CD4-positive, alpha-beta T cell (primary cell): ENCODE data around the gene VWA1. TPM values are rescaled to one million over a fixed set of nuclear protein-coding genes. Genes with fewer than 3 reads are reported as not detected.

Experiments
- ATAC-seq: fragments of 200-7000 bp; cut with Tn5 transposase; one replicate; pipeline ENCODE4 v1.10.0; 2022; ENCODE audit warnings: mild to moderate bottlenecking; ENCODE audit not compliant: poor library complexity
- CTCF ChIA-PET: fragments of 350-600 bp; sonication (Branson Sonifier 250); formaldehyde crosslinking; loops from one replicate; lab custom pipeline; 2021; ENCODE audit warnings: antibody characterized with exemption, inconsistent platforms; lab: Charles Lee
- POLR2A ChIA-PET: fragments of 350-600 bp; sonication (Branson Sonifier 250); formaldehyde crosslinking; loops from one replicate; lab custom pipeline; 2021; ENCODE audit warnings: antibody characterized with exemption, inconsistent platforms; lab: Charles Lee
- DNase-seq, 14 experiments: peaks; one replicate each; pipeline ENCODE4 v3.0.0-alpha.2; 2013 to 2020; ENCODE audit warnings: mixed read lengths in 2 of 14
- H3K27ac ChIP-seq, 2 donors: one replicate each; pipeline versions ENCODE4 v1.5.1 to v1.7.0; 2013; ENCODE audit warnings: low read length in 2 of 2, low read depth in 1 of 2, mild to moderate bottlenecking in 1 of 2
- H3K27me3 ChIP-seq, 2 experiments: 1 replicate in 1 of 2; 2 replicates in 1 of 2; pipeline versions ENCODE4 v1.6.1 to v1.7.0; 2013; ENCODE audit warnings: low read length in 2 of 2, control low read depth in 1 of 2, mild to moderate bottlenecking in 1 of 2, moderate library complexity in 1 of 2; ENCODE audit not compliant: insufficient read depth in 2 of 2, control insufficient read depth in 1 of 2
- H3K36me3 ChIP-seq: one replicate; pipeline ENCODE4 v1.6.1; 2013; ENCODE audit warnings: low read length, control low read depth; ENCODE audit not compliant: insufficient read depth
- H3K4me1 ChIP-seq: one replicate; pipeline ENCODE4 v1.6.1; 2013; ENCODE audit warnings: low read length, control low read depth; ENCODE audit not compliant: insufficient read depth
- H3K4me3 ChIP-seq: one replicate; pipeline ENCODE4 v1.5.1; 2013; ENCODE audit warnings: mild to moderate bottlenecking, low read length, moderate library complexity
- H3K9me3 ChIP-seq, 2 experiments: 1 replicate in 1 of 2; 2 replicates in 1 of 2; pipeline versions ENCODE4 v1.6.1 to v1.7.0; 2013; ENCODE audit warnings: low read length in 2 of 2, mild to moderate bottlenecking in 2 of 2, control low read depth in 1 of 2, moderate library complexity in 1 of 2; ENCODE audit not compliant: control insufficient read depth in 1 of 2, insufficient read depth in 1 of 2
- H3K27ac Mint-ChIP-seq: one replicate; pipeline ENCODE4 v1.8.0; 2020; ENCODE audit warnings: mixed read lengths
- H3K27me3 Mint-ChIP-seq: one replicate; pipeline ENCODE4 v1.8.0; 2021; ENCODE audit warnings: mixed read lengths
- H3K36me3 Mint-ChIP-seq: one replicate; pipeline ENCODE4 v1.8.0; 2021; ENCODE audit warnings: low read depth, mixed read lengths
- H3K4me1 Mint-ChIP-seq: one replicate; pipeline ENCODE4 v1.8.0; 2021; ENCODE audit warnings: low read depth, mixed read lengths
- H3K4me3 Mint-ChIP-seq: one replicate; pipeline ENCODE4 v1.8.0; 2020; ENCODE audit warnings: mild to moderate bottlenecking, mixed read lengths
- H3K9me3 Mint-ChIP-seq: one replicate; pipeline ENCODE4 v1.8.0; 2020; ENCODE audit warnings: mixed read lengths
- intact Hi-C, 2 experiments: fragments of 100-400 bp; cut with DNase I in 1 of 2; cut with micrococcal nuclease in 1 of 2; formaldehyde crosslinking; loops; one replicate each; pipeline versions ENCODE4 v1.15.1 to v1.9.0; 2023 to 2025; cut with DNase I, micrococcal nuclease
- total RNA-seq, 174 experiments: library from RNA in 2 of 174; stranded (reverse) in 2 of 174; gene quantifications; one replicate each; pipeline ENCODE4 v1.2.3 and lab custom pipeline; 2021 to 2026
- TF ChIP-seq, protein P1 (sequence below): fragments of 200-600 bp; IDR thresholded peaks from one replicate; pipeline ENCODE4 v1.8.0; 2022; ENCODE audit warnings: antibody characterized with exemption, mild to moderate bottlenecking

VWA1 gene
- total RNA-seq, 2 experiments from 2014 or later = not detected

- Histone ChIP-seq H3K9me3 (peaks cover 0 to 31% of the 10 kb centered on the region in 2 experiments), H3K36me3 (no peaks in the 10 kb centered on the region), H3K4me1 (peaks cover 24% of the 10 kb centered on the region), H3K27ac (no peak overlapping the region), H3K4me3 (no peak overlapping the region), H3K27me3 (peaks cover 56 to 72% of the 10 kb centered on the region in 2 experiments)
- Mint-ChIP-seq H3K27me3 (peaks cover 20% of the 10 kb centered on the region), H3K27ac (no peak overlapping the region), H3K36me3 (no peaks in the 10 kb centered on the region), H3K4me1 (no peaks in the 10 kb centered on the region), H3K9me3 (no peaks in the 10 kb centered on the region), H3K4me3 (no peak overlapping the region)
- TF ChIP-seq, protein P1, sequence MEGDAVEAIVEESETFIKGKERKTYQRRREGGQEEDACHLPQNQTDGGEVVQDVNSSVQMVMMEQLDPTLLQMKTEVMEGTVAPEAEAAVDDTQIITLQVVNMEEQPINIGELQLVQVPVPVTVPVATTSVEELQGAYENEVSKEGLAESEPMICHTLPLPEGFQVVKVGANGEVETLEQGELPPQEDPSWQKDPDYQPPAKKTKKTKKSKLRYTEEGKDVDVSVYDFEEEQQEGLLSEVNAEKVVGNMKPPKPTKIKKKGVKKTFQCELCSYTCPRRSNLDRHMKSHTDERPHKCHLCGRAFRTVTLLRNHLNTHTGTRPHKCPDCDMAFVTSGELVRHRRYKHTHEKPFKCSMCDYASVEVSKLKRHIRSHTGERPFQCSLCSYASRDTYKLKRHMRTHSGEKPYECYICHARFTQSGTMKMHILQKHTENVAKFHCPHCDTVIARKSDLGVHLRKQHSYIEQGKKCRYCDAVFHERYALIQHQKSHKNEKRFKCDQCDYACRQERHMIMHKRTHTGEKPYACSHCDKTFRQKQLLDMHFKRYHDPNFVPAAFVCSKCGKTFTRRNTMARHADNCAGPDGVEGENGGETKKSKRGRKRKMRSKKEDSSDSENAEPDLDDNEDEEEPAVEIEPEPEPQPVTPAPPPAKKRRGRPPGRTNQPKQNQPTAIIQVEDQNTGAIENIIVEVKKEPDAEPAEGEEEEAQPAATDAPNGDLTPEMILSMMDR = no peak
- ChIA-PET POLR2A (no interaction called here), CTCF (no interaction called here)
- intact Hi-C loops = no loop called here
- ATAC-seq = no peak
- peak in 1 of 14 experiments; percentile 36 for DNase-seq
Measured at GRCh38 chr1:1434131-1434823, 1.2 kb upstream of the VWA1 start.

DNA sequence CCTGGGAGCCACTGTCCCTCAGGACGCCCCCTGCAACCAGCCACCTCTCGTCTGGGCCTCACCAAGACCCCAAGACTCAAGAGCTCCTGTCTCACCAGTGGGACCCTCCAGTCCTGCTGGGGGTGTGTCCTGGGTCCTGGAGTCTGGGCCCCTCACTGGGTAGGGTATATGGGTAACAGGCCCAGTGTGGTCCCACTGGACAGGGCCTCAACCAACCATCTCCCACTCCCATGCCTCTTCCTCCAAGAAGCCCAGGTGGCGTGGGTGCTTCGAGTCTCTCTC is 725 bp upstream of the VWA1 start:
- POLR2A ChIA-PET = no interaction called here
- no peak for ATAC-seq
- Mint-ChIP-seq H3K4me1 (no peaks in the 10 kb centered on the region), H3K27me3 (peaks cover 15% of the 10 kb centered on the region), H3K4me3 (no peak overlapping the region), H3K27ac (no peak overlapping the region), H3K9me3 (no peaks in the 10 kb centered on the region), H3K36me3 (no peaks in the 10 kb centered on the region)
- DNase-seq = no peak
- peaks cover 56 to 70% of the 10 kb centered on the region in 2 experiments for H3K27me3 ChIP-seq
- no peak overlapping the region for H3K27ac ChIP-seq
- peaks cover 0 to 31% of the 10 kb centered on the region in 2 experiments for H3K9me3 ChIP-seq
- peaks cover 24% of the 10 kb centered on the region for H3K4me1 ChIP-seq
- CTCF ChIA-PET = no interaction called here
- no peak overlapping the region for H3K4me3 ChIP-seq
- intact Hi-C loops = no loop called here
- no peaks in the 10 kb centered on the region for H3K36me3 ChIP-seq
- TF ChIP-seq, protein P1 = no peak

DNA sequence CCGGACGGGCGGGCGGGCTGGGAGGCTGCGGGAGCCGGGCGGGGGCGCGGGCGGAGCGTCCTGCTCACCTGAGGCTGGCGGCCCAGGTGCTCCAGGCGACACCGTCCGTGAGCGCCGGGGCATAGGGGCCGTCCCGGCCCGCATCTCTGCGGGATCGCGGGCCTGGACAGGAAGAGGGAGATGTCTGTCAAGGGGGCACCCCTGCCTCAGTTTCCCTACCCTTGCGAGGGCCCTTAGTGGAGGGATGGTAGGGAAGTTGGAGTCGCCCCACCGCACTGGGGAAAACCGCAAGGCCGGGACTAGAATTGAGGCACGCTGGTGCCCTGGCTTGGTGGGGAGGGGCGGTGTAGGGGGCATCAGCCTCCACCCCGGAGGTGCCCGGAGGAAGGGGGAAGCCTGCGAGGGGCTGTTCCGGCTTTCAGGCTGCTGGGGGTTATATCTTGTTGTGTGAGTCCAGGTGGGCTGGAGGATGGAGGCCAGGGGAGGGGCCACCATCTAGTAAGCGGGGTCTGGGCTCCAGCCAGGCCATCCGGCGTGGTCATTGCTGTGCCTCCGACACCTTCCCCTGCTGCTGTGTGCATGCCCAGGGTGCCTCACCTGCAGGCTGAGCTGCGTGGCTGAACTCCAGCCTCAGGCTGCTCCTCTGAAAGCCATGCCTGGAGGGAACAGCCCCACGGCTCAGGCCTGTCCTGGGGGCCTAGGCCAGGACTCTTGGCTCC is 580 bp downstream of the VWA1 start:
- ATAC-seq (no peak), DNase-seq (no peak)
- H3K27me3 Mint-ChIP-seq = peaks cover 17% of the 10 kb centered on the region
- Histone ChIP-seq H3K27me3 (peaks cover 56 to 63% of the 10 kb centered on the region in 2 experiments), H3K4me3 (no peak overlapping the region), H3K4me1 (peaks cover 31% of the 10 kb centered on the region), H3K27ac (no peak overlapping the region), H3K36me3 (no peaks in the 10 kb centered on the region), H3K9me3 (peaks cover 0 to 31% of the 10 kb centered on the region in 2 experiments)
- H3K4me1 Mint-ChIP-seq = peaks cover 4% of the 10 kb centered on the region
- TF ChIP-seq, protein P1 = no peak
- CTCF ChIA-PET = no interaction called here
- no peaks in the 10 kb centered on the region for H3K36me3 Mint-ChIP-seq
- intact Hi-C loops = loop anchor here in 1 of 2 experiments (1.0 kb wide), 1 partner anchor 24 kb away; no protein-coding TSS in a partner anchor
- H3K27ac Mint-ChIP-seq = no peak overlapping the region
- no peaks in the 10 kb centered on the region for H3K9me3 Mint-ChIP-seq
- POLR2A ChIA-PET = no interaction called here
- H3K4me3 Mint-ChIP-seq = peak overlapping the region; percentile 20
